GM19193 (cell line): ENCODE results near the gene P2RY2.

Experiments
- POLR2A ChIP-seq: IDR thresholded peaks from 4 replicates; pipeline ENCODE4 v1.6.1; 2011; ENCODE audit not compliant: insufficient read depth, insufficient read length; ENCODE audit errors: extremely low read depth

The P2RY2 gene

GRCh38 chr11:73194593-73194992 is 23.5 kb upstream of the P2RY2 start:
- TF ChIP-seq POLR2A: no peak

GRCh38 chr11:73195191-73196007 is 22.7 kb upstream of the P2RY2 start:
- TF ChIP-seq POLR2A: no peak

GRCh38 chr11:73196576-73196975 is 21.5 kb upstream of the P2RY2 start:
- TF ChIP-seq POLR2A: no peak

- no peak for TF ChIP-seq POLR2A
Observed at GRCh38 chr11:73197348-73197747, 20.7 kb upstream of the P2RY2 start.

- no peak for TF ChIP-seq POLR2A
Observed at GRCh38 chr11:73198677-73199076, 19.4 kb upstream of the P2RY2 start.

GRCh38 chr11:73199446-73199845 is 18.6 kb upstream of the P2RY2 start:
- TF ChIP-seq POLR2A: no peak

GRCh38 chr11:73200256-73200655 is 17.8 kb upstream of the P2RY2 start:
- no peak for TF ChIP-seq POLR2A

- no peak for TF ChIP-seq POLR2A
Observed at GRCh38 chr11:73201249-73201648, 16.8 kb upstream of the P2RY2 start.

- TF ChIP-seq POLR2A: no peak
Observed at GRCh38 chr11:73201888-73202780, 15.9 kb upstream of the P2RY2 start.

GRCh38 chr11:73203322-73203721 is 14.8 kb upstream of the P2RY2 start:
- TF ChIP-seq POLR2A: no peak

GRCh38 chr11:73203790-73204189 is 14.3 kb upstream of the P2RY2 start:
- no peak for TF ChIP-seq POLR2A

- TF ChIP-seq POLR2A: no peak
Observed at GRCh38 chr11:73204711-73205121, 13.4 kb upstream of the P2RY2 start.

- TF ChIP-seq POLR2A: no peak
Observed at GRCh38 chr11:73205661-73206343, 12.3 kb upstream of the P2RY2 start.

GRCh38 chr11:73206801-73207200 is 11.3 kb upstream of the P2RY2 start:
- TF ChIP-seq POLR2A: no peak

- no peak for TF ChIP-seq POLR2A
Observed at GRCh38 chr11:73209892-73210291, 8.2 kb upstream of the P2RY2 start.
